Measurements from ENCODE around the gene ERMN.
"Not testable (repeated sequence)": the region's sequence is repeated elsewhere in the genome, so short reads cannot be mapped to it uniquely, and the experiment has no call there.

ERMN gene

DNA sequence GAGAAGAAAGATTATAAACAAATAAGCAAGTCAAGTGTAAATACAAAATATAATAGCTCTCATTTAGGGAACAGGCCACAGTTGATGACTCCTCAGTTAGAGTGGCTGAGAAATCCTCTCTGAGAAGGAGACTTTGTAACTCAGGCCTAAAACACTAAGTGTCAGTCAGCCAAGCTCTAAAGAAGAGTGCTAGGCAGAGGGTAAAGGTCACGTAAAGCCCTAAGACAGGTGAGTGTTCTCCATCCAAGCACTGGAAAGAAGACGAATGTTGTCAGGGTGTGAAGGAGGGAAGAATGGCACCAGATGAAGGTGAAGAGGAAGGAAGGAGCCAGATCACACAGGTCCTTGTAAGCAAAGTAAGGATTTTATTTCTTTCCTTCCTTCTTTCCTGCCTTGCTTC, 24.3 kb downstream of the ERMN start:
- in situ Hi-C loops (cut with HindIII; ENCODE audit: low sequenced_read_pairs): no loop called here

DNA sequence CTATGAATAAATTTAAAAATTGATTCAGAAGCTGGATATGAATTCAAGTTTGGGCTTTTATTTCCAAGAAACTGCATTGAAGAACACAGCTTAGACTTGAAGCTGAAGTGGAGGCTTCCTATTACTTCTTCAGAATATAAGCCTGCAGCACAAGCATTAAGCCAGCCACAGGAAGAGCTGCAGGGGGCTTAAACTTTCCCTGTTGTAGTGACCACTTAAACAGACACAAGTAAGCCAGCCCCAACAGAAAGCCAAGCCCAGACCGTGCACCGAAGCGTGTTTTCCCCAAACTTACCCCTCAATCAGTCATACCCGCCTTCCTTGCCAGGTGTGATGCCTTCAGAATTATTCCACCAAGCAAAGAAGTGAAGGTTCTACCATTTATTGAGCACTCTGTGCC, 28.7 kb downstream of the ERMN start:
- in situ Hi-C loops (cut with HindIII; ENCODE audit: low sequenced_read_pairs): no loop called here

DNA sequence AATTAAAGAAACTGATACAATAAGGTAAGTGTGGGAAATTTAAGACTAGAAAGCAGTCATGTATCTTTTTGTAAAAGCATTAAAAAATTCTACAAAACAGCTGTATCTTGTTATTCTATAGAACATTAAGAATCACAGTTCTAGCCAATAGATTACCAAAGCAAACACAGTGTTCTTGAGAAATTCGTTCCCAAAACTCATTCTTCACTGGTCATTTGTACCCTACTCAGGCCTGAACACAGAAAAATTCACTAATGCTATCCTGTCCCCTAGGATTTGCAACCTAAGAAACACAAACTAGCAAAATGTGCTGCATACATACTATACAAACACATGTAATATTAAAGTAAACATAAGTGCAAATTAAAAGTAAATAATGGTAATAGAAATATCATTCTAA, 29.1 kb downstream of the ERMN start:
- in situ Hi-C loops (cut with HindIII; ENCODE audit: low sequenced_read_pairs): no loop called here

DNA sequence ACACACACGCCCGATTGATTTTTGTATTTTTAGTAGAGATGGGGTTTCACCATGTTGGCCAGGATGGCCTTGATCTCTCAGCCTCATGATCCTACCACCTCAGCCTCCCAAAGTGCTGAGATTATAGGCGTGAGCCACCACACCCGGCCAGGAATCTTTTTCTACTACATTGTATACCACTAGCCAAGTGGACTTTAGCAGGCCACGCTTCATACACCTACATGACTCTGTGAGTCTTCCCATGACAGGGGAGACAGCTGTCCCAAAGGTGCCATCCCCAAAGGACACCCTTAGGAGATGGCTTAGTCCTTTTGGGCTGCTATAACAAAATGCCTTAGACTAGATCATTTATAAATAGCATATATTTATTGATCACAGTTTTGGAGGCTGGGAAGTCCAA, 32.8 kb downstream of the ERMN start:
- in situ Hi-C loops (cut with HindIII; ENCODE audit: low sequenced_read_pairs): no loop called here

DNA sequence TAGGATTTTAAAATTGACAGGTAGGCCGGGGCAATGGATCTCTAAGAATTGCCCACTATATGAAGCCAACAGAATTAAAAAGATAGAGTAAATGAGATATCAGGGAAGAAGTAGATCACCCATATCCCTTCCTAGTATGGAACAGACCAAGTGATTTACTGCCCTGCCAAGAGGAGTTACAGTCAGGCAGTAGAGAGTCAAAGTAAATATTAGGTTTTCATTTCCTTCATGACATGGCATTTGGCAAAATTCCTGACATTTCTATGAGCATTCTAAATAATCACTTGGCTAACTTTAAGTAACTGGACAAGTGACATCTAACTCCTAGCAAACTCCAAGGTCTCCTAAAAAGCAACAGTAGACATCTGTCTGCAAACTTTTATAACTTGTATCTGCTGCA, 34.6 kb downstream of the ERMN start:
- in situ Hi-C loops (cut with HindIII; ENCODE audit: low sequenced_read_pairs): no loop called here

- in situ Hi-C loops (cut with HindIII; ENCODE audit: low sequenced_read_pairs): no loop called here
These were observed 35.1 kb downstream of the ERMN start for GRCh38 chr2:157290525-157290924.

DNA sequence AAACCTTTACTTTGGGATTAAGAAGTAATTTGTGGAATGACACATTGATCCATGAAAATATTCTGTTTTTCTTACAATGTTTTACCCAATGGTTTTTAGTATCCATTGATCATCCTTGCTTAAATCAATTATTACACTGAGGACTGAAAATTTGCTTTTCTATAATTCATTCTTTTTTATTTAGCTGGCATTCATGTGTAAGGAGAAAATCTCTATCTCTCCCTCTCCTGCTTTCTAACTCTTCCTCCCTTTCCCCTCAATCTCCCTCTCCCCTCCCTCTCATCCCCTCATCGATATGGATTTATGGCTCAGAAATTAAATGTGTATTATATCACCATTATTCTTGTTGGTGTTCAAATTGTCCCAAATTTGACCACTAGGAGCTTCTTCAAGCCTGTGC, 38.5 kb downstream of the ERMN start:
- in situ Hi-C loops (cut with HindIII; ENCODE audit: low sequenced_read_pairs): no loop called here

- in situ Hi-C loops (cut with HindIII; ENCODE audit: low sequenced_read_pairs): no loop called here
These were observed 42.2 kb downstream of the ERMN start for GRCh38 chr2:157283468-157283867.

DNA sequence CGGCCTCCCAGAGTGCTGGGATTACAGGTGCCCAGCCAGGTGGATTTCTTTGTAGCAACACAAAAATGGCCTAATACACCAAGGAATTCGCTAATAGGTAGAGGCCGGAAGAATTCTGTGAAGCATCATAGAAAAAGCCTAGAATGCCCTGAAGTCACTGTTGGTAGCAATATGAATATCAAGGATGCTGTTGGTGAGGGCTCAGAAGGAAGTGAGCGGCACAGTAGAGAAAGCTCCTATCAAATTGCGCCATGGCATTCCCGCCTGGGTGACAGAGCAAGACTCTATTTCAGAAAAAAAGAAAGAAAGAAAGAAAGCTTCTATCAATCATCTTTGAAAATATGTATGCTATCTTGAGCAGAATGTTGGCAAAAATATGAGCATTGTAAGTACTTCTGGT, 44.3 kb downstream of the ERMN start:
- in situ Hi-C loops (cut with HindIII; ENCODE audit: low sequenced_read_pairs): no loop called here

GRCh38 chr2:157279311-157279710, 46.3 kb downstream of the ERMN start:
- in situ Hi-C loops (cut with HindIII; ENCODE audit: low sequenced_read_pairs): not testable (repeated sequence)

GRCh38 chr2:157271590-157272203, 53.9 kb downstream of the ERMN start:
- in situ Hi-C loops (cut with HindIII; ENCODE audit: low sequenced_read_pairs): no loop called here

DNA sequence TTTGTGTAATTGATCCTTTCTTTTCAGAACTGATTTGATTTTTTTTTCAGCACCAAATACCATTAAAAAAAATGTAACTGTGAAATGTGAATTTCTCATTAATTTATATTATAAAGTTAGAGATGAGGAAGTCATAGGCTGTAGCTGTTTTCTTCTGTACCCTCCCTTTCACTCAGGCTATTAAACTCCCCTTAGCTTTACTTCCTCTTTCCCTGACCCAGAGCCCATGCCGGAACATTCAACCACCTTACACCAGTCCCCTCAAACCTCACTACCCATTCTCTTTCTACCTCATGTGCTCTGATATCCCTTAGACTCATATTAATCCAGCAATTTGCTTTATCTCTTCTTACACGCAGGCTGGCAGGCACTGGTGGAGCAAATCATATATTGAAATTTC, 55.7 kb downstream of the ERMN start:
- in situ Hi-C loops (cut with HindIII; ENCODE audit: low sequenced_read_pairs): no loop called here

- in situ Hi-C loops (cut with HindIII; ENCODE audit: low sequenced_read_pairs): no loop called here
These were observed 56.6 kb downstream of the ERMN start for GRCh38 chr2:157269060-157269459.

Measured in DLD1 (cell line).